ENCODE measurements around the gene ELOVL5. TPM values are rescaled to one million over a fixed set of nuclear protein-coding genes. Genes with fewer than 3 reads are reported as not detected.
A peak's percentile ranks its signal among the peaks of the same experiment; 100 is the strongest.
"Not testable (repeated sequence)": the region's sequence is repeated elsewhere in the genome, so short reads cannot be mapped to it uniquely, and the experiment has no call there.

Gene ELOVL5
- 55.9 and 101 TPM in 2 replicates for total RNA-seq

- DNase-seq (ENCODE audit: low read depth): peak; percentile 83
- peak within 1 kb of the TSS; percentile 92 for H3K4me3 ChIP-seq (ENCODE audit: low read depth, low read length)
- TF ChIP-seq CTCF (conservative IDR thresholded peaks at IDR 0.05; ENCODE audit: low read depth, low read length): no peak
Measured at GRCh38 chr6:53348371-53349208, at the start of gene ELOVL5. TSS of gene ELOVL5 (minus strand) at chr6:53348950. CDS start at chr6:53295699, 53,251 bp downstream.

- H3K4me3 ChIP-seq (ENCODE audit: low read depth, low read length): no peak overlapping the region
- no peak for TF ChIP-seq CTCF (conservative IDR thresholded peaks at IDR 0.05; ENCODE audit: low read depth, low read length)
- DNase-seq (ENCODE audit: low read depth): no peak
Measured at GRCh38 chr6:53397283-53397682, 48.5 kb upstream of the ELOVL5 start.

- no peak for TF ChIP-seq CTCF (conservative IDR thresholded peaks at IDR 0.05; ENCODE audit: low read depth, low read length)
- no peak for DNase-seq (ENCODE audit: low read depth)
- H3K4me3 ChIP-seq (ENCODE audit: low read depth, low read length): no peak overlapping the region
Measured at GRCh38 chr6:53395986-53396385, 47.2 kb upstream of the ELOVL5 start.

- no peak for TF ChIP-seq CTCF (conservative IDR thresholded peaks at IDR 0.05; ENCODE audit: low read depth, low read length)
- no peak for DNase-seq (ENCODE audit: low read depth)
- no peak overlapping the region for H3K4me3 ChIP-seq (ENCODE audit: low read depth, low read length)
Measured at GRCh38 chr6:53394704-53395103, 46.0 kb upstream of the ELOVL5 start.

- no peak overlapping the region for H3K4me3 ChIP-seq (ENCODE audit: low read depth, low read length)
- no peak for TF ChIP-seq CTCF (conservative IDR thresholded peaks at IDR 0.05; ENCODE audit: low read depth, low read length)
- DNase-seq (ENCODE audit: low read depth): no peak
Measured at GRCh38 chr6:53391170-53391569, 42.4 kb upstream of the ELOVL5 start.

GRCh38 chr6:53390010-53390409 is 41.3 kb upstream of the ELOVL5 start:
- no peak overlapping the region for H3K4me3 ChIP-seq (ENCODE audit: low read depth, low read length)
- TF ChIP-seq CTCF (conservative IDR thresholded peaks at IDR 0.05; ENCODE audit: low read depth, low read length): no peak
- DNase-seq (ENCODE audit: low read depth): no peak

- H3K4me3 ChIP-seq (ENCODE audit: low read depth, low read length); DNase-seq (ENCODE audit: low read depth): not testable (repeated sequence)
Measured at GRCh38 chr6:53388615-53389014, 39.9 kb upstream of the ELOVL5 start.
